Loucy (cell line): Measurements from ENCODE around the gene VPS9D1.

Experiments used
- H2AFZ ChIP-seq: fragments of 200-600 bp; sonication (generic); 2 replicates; pipeline ENCODE4 v1.6.0; 2016; ENCODE audit warnings: antibody characterized with exemption, mild to moderate bottlenecking, low read length, moderate library complexity
- H3F3A ChIP-seq: fragments of 200-600 bp; 2 replicates; pipeline ENCODE4 v1.6.0; 2016; ENCODE audit warnings: antibody characterized with exemption, low read depth, mild to moderate bottlenecking
- H3K27me3 ChIP-seq: fragments of 200-600 bp; sonication (generic); 2 replicates; pipeline ENCODE4 v1.6.1; 2014; ENCODE audit warnings: low read length, mild to moderate bottlenecking; ENCODE audit not compliant: insufficient read depth, poor library complexity, severe bottlenecking
- H3K36me3 ChIP-seq: fragments of 200-600 bp; sonication (generic); 2 replicates; pipeline ENCODE4 v1.6.1; 2016; ENCODE audit warnings: low read length; ENCODE audit not compliant: insufficient read depth
- H3K4me1 ChIP-seq: fragments of 200-600 bp; sonication (generic); 2 replicates; pipeline ENCODE4 v1.5.1; 2014; ENCODE audit warnings: low read length, mild to moderate bottlenecking; ENCODE audit not compliant: insufficient read depth, poor library complexity, severe bottlenecking
- H3K4me2 ChIP-seq: fragments of 200-600 bp; sonication (generic); 2 replicates; pipeline ENCODE4 v1.6.0; 2014; ENCODE audit warnings: antibody characterized with exemption, low read length, low read depth, mild to moderate bottlenecking; ENCODE audit not compliant: poor library complexity, severe bottlenecking
- H3K4me3 ChIP-seq: fragments of 200-600 bp; sonication (generic); 2 replicates; pipeline ENCODE4 v1.5.1; 2014; ENCODE audit warnings: low read length, mild to moderate bottlenecking, mixed read lengths; ENCODE audit not compliant: poor library complexity, severe bottlenecking
- H3K79me2 ChIP-seq: fragments of 200-600 bp; sonication (generic); 2 replicates; pipeline ENCODE4 v1.6.1; 2014; ENCODE audit warnings: low read length; ENCODE audit not compliant: insufficient read depth
- H3K9ac ChIP-seq: fragments of 200-600 bp; sonication (generic); 2 replicates; pipeline ENCODE4 v1.6.0; 2014; ENCODE audit warnings: mild to moderate bottlenecking, low read depth, low read length, moderate library complexity; ENCODE audit not compliant: poor library complexity, severe bottlenecking
- H3K9me2 ChIP-seq: fragments of 200-600 bp; sonication (generic); replicated peaks from 2 replicates; pipeline ENCODE4 v1.6.1; 2016; ENCODE audit warnings: low read depth, low read length, mixed read lengths
- H3K9me3 ChIP-seq: fragments of 200-600 bp; sonication (generic); 2 replicates; pipeline ENCODE4 v1.6.1; 2014; ENCODE audit warnings: mild to moderate bottlenecking, antibody characterized with exemption, low read length, low read depth; ENCODE audit not compliant: insufficient read depth
- H4K20me1 ChIP-seq: fragments of 200-600 bp; sonication (generic); 2 replicates; pipeline ENCODE4 v1.6.0; 2014; ENCODE audit warnings: antibody characterized with exemption, low read length, mild to moderate bottlenecking; ENCODE audit not compliant: insufficient read depth, poor library complexity, severe bottlenecking
- CTCF ChIP-seq: fragments of 200-600 bp; sonication (generic); conservative IDR thresholded peaks from 2 replicates; pipeline ENCODE4 v1.5.1; 2014; ENCODE audit warnings: mild to moderate bottlenecking, antibody characterized with exemption, low read length
- EZH2phosphoT487 ChIP-seq: fragments of 200-600 bp; IDR thresholded peaks from 2 replicates; pipeline ENCODE4 v1.6.1; 2018; ENCODE audit warnings: antibody characterized with exemption, mild to moderate bottlenecking, moderate library complexity, borderline replicate concordance

Gene VPS9D1

GRCh38 chr16:89688395-89688794 is 32.3 kb downstream of the VPS9D1 start:
- Histone ChIP-seq H4K20me1 (no peaks in the 10 kb centered on the region), H3K4me2 (no peak overlapping the region), H3K79me2 (peaks cover 13% of the 10 kb centered on the region; the same call in 1 of the 2 replicates)

DNA sequence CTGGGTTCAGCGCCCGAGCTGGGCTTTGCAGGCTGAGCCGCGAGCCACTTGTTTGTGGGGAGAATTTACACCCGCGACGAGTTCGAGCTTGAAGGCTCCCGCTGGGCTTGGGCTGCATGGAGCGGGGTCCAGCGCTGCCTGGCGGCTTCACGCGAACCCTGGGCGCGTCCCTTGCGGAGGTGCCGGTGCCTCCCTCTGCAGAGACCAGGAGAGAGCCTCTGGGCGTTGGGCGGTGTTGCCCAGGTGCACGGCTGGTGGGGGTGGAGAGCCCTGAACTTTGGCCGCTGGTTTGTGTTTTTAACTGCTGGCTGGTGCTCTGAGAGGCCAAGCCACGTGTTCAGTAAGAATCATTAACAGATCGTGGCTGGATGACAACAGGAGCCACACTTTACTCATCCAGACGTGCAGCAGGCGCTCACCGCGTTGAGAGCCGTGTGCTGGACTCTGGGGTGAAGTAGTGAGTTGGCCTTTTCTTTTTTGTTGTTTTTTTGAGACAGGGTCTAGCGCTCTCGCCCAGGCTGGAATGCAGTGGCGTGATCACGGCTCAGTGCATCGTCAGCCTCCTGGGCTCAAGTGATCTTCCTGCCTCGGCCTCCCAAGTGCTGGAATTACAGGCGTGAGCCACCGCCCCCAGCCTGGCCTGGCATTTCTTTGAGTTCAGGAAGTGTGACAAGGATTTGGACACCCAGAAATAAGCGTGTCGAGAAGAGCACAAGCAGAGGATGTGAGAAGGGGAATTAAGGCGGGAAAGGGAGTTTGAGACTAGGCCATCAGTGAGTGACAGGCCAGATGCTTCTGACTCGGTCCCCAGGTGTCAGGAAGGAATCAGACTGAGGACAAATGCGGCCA is 33.4 kb downstream of the VPS9D1 start:
- Histone ChIP-seq H3K9me2 (no peaks in the 10 kb centered on the region), H3K79me2 (peaks cover 13% of the 10 kb centered on the region; the same call in 1 of the 2 replicates), H2AFZ (peak overlapping the region; percentile 96; the same call in 1 of the 2 replicates), H3K4me1 (peaks cover 5% of the 10 kb centered on the region), H3K9ac (peak overlapping the region; percentile 79), H3K4me3 (peak overlapping the region; percentile 85), H3K9me3 (no peaks in the 10 kb centered on the region), H3K4me2 (peak overlapping the region; percentile 85), H3K27me3 (no peaks in the 10 kb centered on the region), H3K36me3 (no peaks in the 10 kb centered on the region), H4K20me1 (no peaks in the 10 kb centered on the region), H3F3A (no peaks in the 10 kb centered on the region)
- no peak for TF ChIP-seq EZH2phosphoT487
- no peak for TF ChIP-seq CTCF

More at GRCh38 chr16:89688395-89688794, 32.3 kb downstream of the VPS9D1 start:
- no peak overlapping the region for H3K9ac ChIP-seq
- no peak for TF ChIP-seq CTCF
- H3F3A ChIP-seq, result no peaks in the 10 kb centered on the region
- H3K4me3 ChIP-seq, result no peak overlapping the region
- no peaks in the 10 kb centered on the region for H3K27me3 ChIP-seq
- no peaks in the 10 kb centered on the region for H3K9me2 ChIP-seq
- no peak overlapping the region for H2AFZ ChIP-seq
- H3K4me1 ChIP-seq, result peaks cover 5% of the 10 kb centered on the region
- no peaks in the 10 kb centered on the region for H3K36me3 ChIP-seq
- H3K9me3 ChIP-seq, result no peaks in the 10 kb centered on the region

DNA sequence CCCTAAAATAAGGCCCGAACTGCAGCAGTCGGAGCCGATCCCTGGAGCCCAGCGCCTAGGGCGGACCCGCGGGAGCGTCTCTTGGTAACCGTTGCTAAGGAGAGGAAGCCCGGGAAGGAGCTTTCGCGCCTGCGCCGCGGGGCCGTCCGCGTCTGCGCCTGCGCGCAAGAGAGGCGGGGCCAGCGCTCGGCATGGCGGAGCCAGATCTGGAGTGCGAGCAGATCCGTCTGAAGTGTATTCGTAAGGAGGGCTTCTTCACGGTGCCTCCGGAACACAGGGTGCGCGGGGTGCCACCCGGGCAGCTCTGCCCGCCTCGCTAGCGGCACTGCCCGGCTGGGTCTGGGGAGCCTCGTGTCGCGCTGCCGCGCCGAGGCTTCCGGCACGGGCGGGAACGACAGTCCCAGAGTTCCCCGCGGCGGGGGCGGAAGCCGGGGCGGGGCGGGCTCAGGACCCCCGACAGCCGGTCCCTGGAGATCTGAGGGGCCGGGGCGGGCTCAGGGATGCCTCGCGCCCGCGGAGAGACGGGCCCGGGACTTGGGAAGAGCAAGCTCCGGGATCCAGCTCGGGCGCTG is 34.1 kb downstream of the VPS9D1 start, which contains the start of gene CDK10:
Gene CDK10 (plus strand): TSS at position 170 of the 572 bp plus-strand sequence. CDS start 22 bp downstream, at position 192.
- peak within 1 kb of the TSS; percentile 96; the same call in 1 of the 2 replicates for H2AFZ ChIP-seq
- H3K27me3 ChIP-seq, result no peaks in the 10 kb centered on the region
- no peaks in the 10 kb centered on the region for H3F3A ChIP-seq
- H3K36me3 ChIP-seq, result no peaks in the 10 kb centered on the region
- peak within 1 kb of the TSS; percentile 85 for H3K4me3 ChIP-seq
- H4K20me1 ChIP-seq, result no peaks in the 10 kb centered on the region
- H3K79me2 ChIP-seq, result peaks cover 13% of the 10 kb centered on the region; the same call in 1 of the 2 replicates
- H3K9me3 ChIP-seq, result no peaks in the 10 kb centered on the region
- peak within 1 kb of the TSS; percentile 85 for H3K4me2 ChIP-seq
- peaks cover 5% of the 10 kb centered on the region for H3K4me1 ChIP-seq
- peak within 1 kb of the TSS; percentile 79 for H3K9ac ChIP-seq
- no peak for TF ChIP-seq EZH2phosphoT487
- TF ChIP-seq CTCF, result no peak
- no peaks in the 10 kb centered on the region for H3K9me2 ChIP-seq
